Loucy (cell line): ENCODE results near the gene HEATR5A.
"Not testable (repeated sequence)": the region's sequence is repeated elsewhere in the genome, so short reads cannot be mapped to it uniquely, and the experiment has no call there.

Experiments
- H2AFZ ChIP-seq: fragments of 200-600 bp; sonication (generic); 2 replicates; pipeline ENCODE4 v1.6.0; 2016; ENCODE audit warnings: antibody characterized with exemption, mild to moderate bottlenecking, low read length, moderate library complexity
- H3F3A ChIP-seq: fragments of 200-600 bp; 2 replicates; pipeline ENCODE4 v1.6.0; 2016; ENCODE audit warnings: antibody characterized with exemption, low read depth, mild to moderate bottlenecking
- H3K27me3 ChIP-seq: fragments of 200-600 bp; sonication (generic); 2 replicates; pipeline ENCODE4 v1.6.1; 2014; ENCODE audit warnings: low read length, mild to moderate bottlenecking; ENCODE audit not compliant: insufficient read depth, poor library complexity, severe bottlenecking
- H3K36me3 ChIP-seq: fragments of 200-600 bp; sonication (generic); 2 replicates; pipeline ENCODE4 v1.6.1; 2016; ENCODE audit warnings: low read length; ENCODE audit not compliant: insufficient read depth
- H3K4me1 ChIP-seq: fragments of 200-600 bp; sonication (generic); 2 replicates; pipeline ENCODE4 v1.5.1; 2014; ENCODE audit warnings: low read length, mild to moderate bottlenecking; ENCODE audit not compliant: insufficient read depth, poor library complexity, severe bottlenecking
- H3K4me2 ChIP-seq: fragments of 200-600 bp; sonication (generic); 2 replicates; pipeline ENCODE4 v1.6.0; 2014; ENCODE audit warnings: antibody characterized with exemption, low read length, low read depth, mild to moderate bottlenecking; ENCODE audit not compliant: poor library complexity, severe bottlenecking
- H3K4me3 ChIP-seq: fragments of 200-600 bp; sonication (generic); 2 replicates; pipeline ENCODE4 v1.5.1; 2014; ENCODE audit warnings: low read length, mild to moderate bottlenecking, mixed read lengths; ENCODE audit not compliant: poor library complexity, severe bottlenecking
- H3K79me2 ChIP-seq: fragments of 200-600 bp; sonication (generic); 2 replicates; pipeline ENCODE4 v1.6.1; 2014; ENCODE audit warnings: low read length; ENCODE audit not compliant: insufficient read depth
- H3K9ac ChIP-seq: fragments of 200-600 bp; sonication (generic); 2 replicates; pipeline ENCODE4 v1.6.0; 2014; ENCODE audit warnings: mild to moderate bottlenecking, low read depth, low read length, moderate library complexity; ENCODE audit not compliant: poor library complexity, severe bottlenecking
- H3K9me2 ChIP-seq: fragments of 200-600 bp; sonication (generic); replicated peaks from 2 replicates; pipeline ENCODE4 v1.6.1; 2016; ENCODE audit warnings: low read depth, low read length, mixed read lengths
- H3K9me3 ChIP-seq: fragments of 200-600 bp; sonication (generic); 2 replicates; pipeline ENCODE4 v1.6.1; 2014; ENCODE audit warnings: mild to moderate bottlenecking, antibody characterized with exemption, low read length, low read depth; ENCODE audit not compliant: insufficient read depth
- H4K20me1 ChIP-seq: fragments of 200-600 bp; sonication (generic); 2 replicates; pipeline ENCODE4 v1.6.0; 2014; ENCODE audit warnings: antibody characterized with exemption, low read length, mild to moderate bottlenecking; ENCODE audit not compliant: insufficient read depth, poor library complexity, severe bottlenecking
- EZH2phosphoT487 ChIP-seq: fragments of 200-600 bp; IDR thresholded peaks from 2 replicates; pipeline ENCODE4 v1.6.1; 2018; ENCODE audit warnings: antibody characterized with exemption, mild to moderate bottlenecking, moderate library complexity, borderline replicate concordance
- TF ChIP-seq, protein P1 (sequence below): fragments of 200-600 bp; sonication (generic); conservative IDR thresholded peaks from 2 replicates; pipeline ENCODE4 v1.5.1; 2014; ENCODE audit warnings: mild to moderate bottlenecking, antibody characterized with exemption, low read length

HEATR5A gene

DNA sequence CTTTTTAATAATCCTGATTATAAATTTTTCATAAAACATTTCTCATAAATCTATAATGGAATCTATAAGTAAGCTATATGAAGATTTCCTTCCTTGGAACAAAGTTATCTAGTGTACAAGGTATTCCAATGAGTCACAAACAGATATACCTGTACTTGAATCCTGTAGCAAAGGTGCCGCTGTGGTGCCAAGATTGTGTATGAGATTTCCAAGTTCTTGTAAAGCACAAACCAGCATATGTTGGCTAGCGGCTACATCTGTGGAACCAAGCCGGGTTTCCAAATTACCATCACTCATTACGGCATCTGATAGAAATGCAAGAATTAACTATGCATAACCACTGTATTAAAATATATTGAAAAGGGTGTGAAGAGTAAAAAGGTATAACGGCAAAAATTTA, 34.1 kb downstream of the HEATR5A start:
- no peaks in the 10 kb centered on the region for H3K4me1 ChIP-seq
- no peaks in the 10 kb centered on the region for H3K9me3 ChIP-seq
- no peak overlapping the region for H2AFZ ChIP-seq
- H3K4me3 ChIP-seq: no peak overlapping the region
- H3K79me2 ChIP-seq: no peaks in the 10 kb centered on the region
- no peaks in the 10 kb centered on the region for H3K9me2 ChIP-seq
- TF ChIP-seq EZH2phosphoT487: no peak
- TF ChIP-seq, protein P1, sequence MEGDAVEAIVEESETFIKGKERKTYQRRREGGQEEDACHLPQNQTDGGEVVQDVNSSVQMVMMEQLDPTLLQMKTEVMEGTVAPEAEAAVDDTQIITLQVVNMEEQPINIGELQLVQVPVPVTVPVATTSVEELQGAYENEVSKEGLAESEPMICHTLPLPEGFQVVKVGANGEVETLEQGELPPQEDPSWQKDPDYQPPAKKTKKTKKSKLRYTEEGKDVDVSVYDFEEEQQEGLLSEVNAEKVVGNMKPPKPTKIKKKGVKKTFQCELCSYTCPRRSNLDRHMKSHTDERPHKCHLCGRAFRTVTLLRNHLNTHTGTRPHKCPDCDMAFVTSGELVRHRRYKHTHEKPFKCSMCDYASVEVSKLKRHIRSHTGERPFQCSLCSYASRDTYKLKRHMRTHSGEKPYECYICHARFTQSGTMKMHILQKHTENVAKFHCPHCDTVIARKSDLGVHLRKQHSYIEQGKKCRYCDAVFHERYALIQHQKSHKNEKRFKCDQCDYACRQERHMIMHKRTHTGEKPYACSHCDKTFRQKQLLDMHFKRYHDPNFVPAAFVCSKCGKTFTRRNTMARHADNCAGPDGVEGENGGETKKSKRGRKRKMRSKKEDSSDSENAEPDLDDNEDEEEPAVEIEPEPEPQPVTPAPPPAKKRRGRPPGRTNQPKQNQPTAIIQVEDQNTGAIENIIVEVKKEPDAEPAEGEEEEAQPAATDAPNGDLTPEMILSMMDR: no peak
- no peak overlapping the region for H3K9ac ChIP-seq
- no peaks in the 10 kb centered on the region for H4K20me1 ChIP-seq
- H3K27me3 ChIP-seq: no peaks in the 10 kb centered on the region
- no peaks in the 10 kb centered on the region for H3K36me3 ChIP-seq
- no peaks in the 10 kb centered on the region for H3F3A ChIP-seq
- no peak overlapping the region for H3K4me2 ChIP-seq

- H3K9me2 ChIP-seq: no peaks in the 10 kb centered on the region
- H3F3A ChIP-seq: no peaks in the 10 kb centered on the region
- no peak overlapping the region for H3K4me2 ChIP-seq
- H2AFZ ChIP-seq: no peak overlapping the region
- H3K9me3 ChIP-seq: no peaks in the 10 kb centered on the region
- no peak overlapping the region for H3K9ac ChIP-seq
- H3K4me1 ChIP-seq: no peaks in the 10 kb centered on the region
- no peak overlapping the region for H3K4me3 ChIP-seq
- no peaks in the 10 kb centered on the region for H3K79me2 ChIP-seq
- H3K36me3 ChIP-seq: no peaks in the 10 kb centered on the region
- H4K20me1 ChIP-seq: no peaks in the 10 kb centered on the region
- no peaks in the 10 kb centered on the region for H3K27me3 ChIP-seq
- TF ChIP-seq, protein P1: no peak
- no peak for TF ChIP-seq EZH2phosphoT487
These were observed 38.1 kb downstream of the HEATR5A start for GRCh38 chr14:31382221-31382620.

GRCh38 chr14:31380106-31380505, 40.2 kb downstream of the HEATR5A start:
- Histone ChIP-seq H2AFZ (no peak overlapping the region), H3F3A (no peaks in the 10 kb centered on the region), H3K4me3 (no peak overlapping the region), H3K27me3 (no peaks in the 10 kb centered on the region), H3K9me3 (no peaks in the 10 kb centered on the region), H4K20me1 (no peaks in the 10 kb centered on the region), H3K4me2 (no peak overlapping the region), H3K9ac (no peak overlapping the region), H3K36me3 (no peaks in the 10 kb centered on the region), H3K4me1 (no peaks in the 10 kb centered on the region), H3K79me2 (no peaks in the 10 kb centered on the region), H3K9me2 (no peaks in the 10 kb centered on the region)
- TF ChIP-seq EZH2phosphoT487: no peak
- TF ChIP-seq, protein P1: no peak

DNA sequence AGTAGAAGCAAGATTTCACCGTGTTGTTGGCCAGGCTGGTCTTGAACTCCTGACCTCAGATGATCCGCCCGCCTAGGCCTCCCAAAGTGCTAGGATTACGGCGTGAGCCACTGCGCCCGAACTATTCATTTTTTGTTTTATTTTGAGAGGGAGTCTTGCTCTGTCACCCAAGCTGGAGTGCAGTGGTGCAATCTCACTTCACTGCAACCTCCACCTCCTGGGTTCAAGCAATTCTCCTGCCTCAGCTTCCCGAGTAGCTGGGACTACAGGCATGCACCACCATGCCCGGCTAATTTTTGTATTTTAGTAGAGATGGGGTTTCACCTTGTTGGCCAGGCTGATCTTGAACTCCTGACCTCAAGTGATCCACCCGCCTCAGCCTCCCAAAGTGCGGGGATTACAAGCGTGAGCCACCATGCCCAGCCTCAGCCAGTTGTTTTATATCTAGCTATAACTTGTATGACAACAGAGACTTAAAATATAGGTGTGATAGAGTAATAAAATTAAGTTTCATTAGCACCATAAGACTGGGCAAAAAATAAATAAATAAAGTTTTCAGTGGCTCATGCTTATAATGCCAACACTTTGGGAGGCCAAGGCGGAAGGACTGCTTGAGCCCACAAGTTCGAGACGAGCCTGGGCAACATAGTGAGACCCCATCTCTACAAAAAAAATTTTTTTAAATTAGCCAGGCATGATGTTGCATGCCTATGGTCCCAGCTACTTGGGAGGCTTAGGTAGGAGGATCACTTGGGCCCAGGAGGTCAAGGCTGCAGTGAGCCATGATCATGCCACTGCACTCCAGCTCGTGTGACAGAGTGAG, 41.0 kb downstream of the HEATR5A start:
- not testable (repeated sequence) for H2AFZ ChIP-seq, H3K9ac ChIP-seq, H3K4me2 ChIP-seq, H3K4me3 ChIP-seq, H3K36me3 ChIP-seq, H3K4me1 ChIP-seq, H4K20me1 ChIP-seq, H3K79me2 ChIP-seq, H3K9me3 ChIP-seq, H3F3A ChIP-seq, H3K9me2 ChIP-seq, H3K27me3 ChIP-seq
